ENCODE measurements around the gene ABHD3.
"Not testable (repeated sequence)": the region's sequence is repeated elsewhere in the genome, so short reads cannot be mapped to it uniquely, and the experiment has no call there.

Gene ABHD3, protein sequence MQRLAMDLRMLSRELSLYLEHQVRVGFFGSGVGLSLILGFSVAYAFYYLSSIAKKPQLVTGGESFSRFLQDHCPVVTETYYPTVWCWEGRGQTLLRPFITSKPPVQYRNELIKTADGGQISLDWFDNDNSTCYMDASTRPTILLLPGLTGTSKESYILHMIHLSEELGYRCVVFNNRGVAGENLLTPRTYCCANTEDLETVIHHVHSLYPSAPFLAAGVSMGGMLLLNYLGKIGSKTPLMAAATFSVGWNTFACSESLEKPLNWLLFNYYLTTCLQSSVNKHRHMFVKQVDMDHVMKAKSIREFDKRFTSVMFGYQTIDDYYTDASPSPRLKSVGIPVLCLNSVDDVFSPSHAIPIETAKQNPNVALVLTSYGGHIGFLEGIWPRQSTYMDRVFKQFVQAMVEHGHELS

DNA sequence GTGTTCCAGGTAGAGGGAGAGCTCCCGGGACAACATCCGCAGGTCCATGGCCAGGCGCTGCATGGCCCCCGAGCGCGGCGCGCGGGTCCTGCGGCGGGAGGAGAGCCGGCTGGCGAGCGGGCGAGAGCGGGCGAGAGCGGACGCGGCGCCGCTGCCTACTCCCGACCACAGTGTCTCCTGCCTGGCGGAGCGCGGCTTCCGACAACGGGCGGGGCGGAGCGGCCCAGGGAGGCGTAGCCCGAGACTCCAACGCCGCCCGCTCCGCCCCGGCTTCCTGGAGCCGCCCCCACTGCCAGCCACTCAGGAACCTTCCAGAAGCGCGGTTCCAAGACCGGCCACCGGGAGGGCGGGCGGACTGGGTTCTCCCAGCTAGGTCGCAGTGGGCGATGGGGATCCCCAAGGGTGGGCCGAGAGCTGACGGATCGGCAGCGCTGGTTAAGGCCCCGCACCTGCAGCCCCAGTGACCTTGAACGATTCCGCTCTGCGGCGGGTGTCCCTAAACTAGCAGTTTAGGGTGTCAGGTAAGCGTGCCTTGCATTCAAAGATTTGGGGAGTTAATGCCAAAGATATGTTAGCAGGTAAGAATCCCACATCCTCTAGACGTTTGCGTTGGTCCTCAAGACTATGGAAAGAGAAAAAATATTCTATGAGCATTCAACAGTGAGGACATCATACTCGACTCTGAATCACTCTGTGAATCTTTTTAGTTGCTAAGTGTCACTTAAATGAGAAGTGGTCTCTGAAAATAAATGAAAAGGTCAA, at the start of gene ABHD3:
TSS of gene ABHD3 (minus strand) at position 172 of the 762 bp plus-strand sequence. CDS start at position 63, 109 bp downstream.
- peak; percentile 91 for DNase-seq

DNA sequence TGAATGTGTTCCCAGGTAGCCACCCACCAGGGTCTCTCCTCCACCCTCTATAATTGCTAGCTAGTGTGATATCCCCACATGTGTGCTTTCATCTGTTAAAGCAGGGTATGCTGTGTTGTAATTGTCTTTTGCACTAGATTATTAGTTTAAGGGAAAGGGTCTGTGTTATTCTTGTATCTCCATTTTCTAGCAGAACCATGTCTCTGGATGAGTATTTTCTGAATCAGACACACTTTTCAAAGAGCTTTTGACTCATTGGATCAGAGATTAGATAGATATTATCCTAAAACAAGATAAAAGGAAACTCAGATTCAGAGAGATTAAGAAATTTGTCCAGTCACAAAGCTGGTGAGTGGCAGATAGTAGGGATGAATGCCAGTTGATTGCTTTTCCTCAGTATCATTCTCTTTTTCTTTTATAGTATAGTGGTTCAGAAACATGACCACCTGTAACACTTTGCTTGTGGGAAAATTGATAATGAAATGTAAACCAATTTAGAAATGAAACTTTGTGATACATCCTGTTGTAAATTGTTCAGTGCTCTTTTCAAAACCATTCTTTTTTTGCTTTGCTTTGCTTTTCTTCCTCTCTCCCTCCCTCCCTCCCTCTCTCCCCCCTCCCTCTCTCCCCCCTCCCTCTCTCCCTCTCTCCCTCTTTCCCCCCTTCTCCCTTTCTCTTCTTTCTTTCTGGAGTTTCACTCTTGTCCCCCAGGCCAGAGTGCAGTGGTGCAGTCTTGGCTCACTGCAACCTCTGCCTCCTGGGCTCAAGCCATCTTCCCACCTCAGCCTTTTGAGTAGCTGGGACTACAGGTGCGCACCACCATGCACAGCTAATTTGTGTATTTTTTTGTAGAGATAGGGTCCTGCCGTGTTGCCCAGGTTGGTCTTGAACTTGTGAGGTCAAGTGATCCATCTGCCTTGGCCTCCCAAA, 43.5 kb upstream of the ABHD3 start:
- DNase-seq = no peak

DNA sequence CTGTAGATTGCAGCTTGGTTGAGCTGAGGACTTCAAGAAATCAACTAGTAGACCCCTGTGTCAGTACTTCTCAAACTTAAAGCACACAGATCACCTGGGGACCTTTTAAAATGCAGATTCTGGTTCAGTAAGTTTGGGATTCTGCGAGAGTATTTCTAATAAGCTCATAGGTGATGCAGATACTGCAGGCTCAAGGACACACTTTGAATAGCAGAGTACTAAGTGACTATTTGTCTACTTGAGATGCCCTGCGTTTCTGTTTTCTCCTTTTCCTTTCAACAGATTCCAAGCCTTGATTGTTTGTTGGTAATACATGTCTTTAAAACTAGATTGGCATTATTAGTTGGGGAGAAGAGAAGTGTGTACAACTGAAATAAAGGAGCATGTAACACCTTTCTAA, 42.7 kb upstream of the ABHD3 start:
- DNase-seq = no peak

DNA sequence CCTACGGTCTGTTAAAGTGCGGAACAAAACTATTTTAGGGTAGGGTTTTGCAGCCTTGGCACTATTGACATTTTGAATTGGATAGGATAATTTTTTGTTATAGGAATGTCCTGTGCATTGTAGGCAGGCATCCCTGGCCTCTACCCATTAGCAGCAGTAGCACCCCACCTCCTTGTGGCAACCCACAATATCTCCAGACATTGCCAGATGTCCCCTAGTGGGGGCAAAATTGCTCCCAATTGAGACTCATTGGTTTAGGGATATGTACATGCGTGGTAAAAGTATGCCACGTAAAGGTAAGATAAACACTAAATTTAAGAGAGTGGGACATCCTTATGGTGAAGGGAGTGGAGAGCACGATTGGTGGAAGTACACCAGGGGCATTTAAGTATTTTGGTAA, 40.7 kb upstream of the ABHD3 start:
- DNase-seq = no peak

DNA sequence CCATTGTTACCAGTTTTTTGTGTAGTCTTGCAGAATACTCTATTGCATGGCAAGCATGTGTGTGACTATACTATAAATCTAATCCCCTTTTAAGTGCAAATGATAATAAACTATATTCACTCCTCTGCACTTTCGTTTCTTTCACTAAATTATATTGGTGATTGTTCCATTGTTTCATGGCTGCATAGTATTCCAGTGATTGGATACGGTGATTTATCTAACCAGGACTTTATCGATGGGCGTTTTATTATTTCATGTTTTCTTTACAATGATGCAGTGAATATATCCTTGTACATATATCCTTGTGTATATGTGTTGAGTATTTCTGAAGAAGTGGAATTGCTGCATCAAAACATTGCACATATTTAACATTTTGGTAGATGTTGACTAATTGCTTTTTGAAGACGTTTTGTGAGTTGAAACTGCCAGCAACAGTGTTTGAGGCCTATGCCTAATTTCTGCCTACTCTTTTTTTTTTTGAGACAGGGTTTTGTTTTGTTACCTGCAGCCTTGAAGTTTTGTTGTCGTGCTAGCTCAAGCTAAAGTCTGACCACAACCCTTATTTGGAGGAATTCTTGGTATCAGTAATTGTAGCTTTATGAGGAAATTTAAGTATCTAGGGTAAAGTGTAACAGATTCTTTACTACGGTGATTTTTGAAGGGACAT, 38.7 kb upstream of the ABHD3 start:
- DNase-seq = no peak

DNA sequence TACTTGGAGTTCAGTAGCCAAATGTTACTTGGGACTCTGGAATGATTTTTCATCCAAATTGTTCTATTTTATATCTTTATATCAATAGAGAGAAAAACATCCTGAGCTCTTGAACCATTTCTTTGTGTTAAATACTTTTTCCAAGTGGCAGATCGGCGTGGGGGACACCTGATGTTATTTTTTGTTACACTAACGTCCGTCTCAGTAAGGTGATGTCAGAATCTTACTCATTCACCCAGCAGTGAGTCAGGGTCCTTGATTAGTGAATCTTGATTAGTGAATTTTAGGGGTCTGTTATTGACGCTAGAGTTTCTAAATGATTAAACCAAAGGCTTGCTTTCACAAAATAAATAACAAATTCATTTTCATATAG, 37.7 kb upstream of the ABHD3 start:
- DNase-seq = no peak

DNA sequence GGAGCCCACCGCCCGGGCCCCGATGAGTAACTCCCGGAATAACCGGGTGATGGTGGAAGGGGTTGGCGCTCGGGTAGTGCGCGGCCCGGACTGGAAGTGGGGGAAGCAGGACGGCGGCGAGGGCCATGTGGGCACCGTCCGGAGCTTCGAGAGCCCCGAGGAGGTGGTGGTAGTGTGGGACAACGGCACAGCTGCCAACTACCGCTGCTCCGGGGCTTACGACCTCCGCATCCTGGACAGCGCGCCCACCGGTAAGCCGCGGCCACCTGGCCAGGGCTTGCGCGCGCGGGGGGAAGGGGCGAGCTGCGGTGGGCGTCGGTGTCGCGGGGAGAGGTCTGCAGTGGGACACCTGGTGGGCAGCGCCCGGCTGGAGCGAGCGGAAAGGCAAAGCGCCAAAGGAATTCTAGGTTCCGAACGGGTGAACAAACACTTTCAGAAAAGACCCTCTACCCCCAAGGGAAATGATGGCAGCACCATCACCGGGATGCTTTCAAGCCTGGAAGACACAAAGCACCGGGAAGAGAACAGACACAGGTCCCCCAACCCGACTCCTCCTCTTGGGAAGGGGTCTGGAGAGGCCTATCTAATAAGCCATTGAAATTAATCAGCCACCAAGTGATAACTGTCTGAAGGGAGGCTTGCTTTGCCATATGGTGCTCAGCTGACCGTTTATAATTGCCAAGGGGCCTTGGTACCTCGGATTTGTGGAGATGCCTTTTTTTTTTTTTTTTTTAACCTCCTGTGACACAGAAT, 37.2 kb upstream of the ABHD3 start:
- no peak for DNase-seq

DNA sequence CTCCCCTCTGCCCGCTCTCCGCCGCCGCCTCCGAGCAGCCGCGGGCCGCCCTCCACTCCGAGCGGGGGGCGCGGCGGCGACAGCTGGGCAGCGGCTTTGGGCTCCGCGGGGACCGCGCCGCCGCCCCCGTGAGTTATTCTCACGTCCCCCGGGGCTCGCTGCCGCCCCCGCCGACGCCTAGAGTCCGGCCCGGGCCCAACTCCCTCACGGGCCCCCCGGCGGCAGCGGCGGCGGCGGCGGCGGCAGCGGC, 36.7 kb upstream of the ABHD3 start:
- DNase-seq = no peak

DNA sequence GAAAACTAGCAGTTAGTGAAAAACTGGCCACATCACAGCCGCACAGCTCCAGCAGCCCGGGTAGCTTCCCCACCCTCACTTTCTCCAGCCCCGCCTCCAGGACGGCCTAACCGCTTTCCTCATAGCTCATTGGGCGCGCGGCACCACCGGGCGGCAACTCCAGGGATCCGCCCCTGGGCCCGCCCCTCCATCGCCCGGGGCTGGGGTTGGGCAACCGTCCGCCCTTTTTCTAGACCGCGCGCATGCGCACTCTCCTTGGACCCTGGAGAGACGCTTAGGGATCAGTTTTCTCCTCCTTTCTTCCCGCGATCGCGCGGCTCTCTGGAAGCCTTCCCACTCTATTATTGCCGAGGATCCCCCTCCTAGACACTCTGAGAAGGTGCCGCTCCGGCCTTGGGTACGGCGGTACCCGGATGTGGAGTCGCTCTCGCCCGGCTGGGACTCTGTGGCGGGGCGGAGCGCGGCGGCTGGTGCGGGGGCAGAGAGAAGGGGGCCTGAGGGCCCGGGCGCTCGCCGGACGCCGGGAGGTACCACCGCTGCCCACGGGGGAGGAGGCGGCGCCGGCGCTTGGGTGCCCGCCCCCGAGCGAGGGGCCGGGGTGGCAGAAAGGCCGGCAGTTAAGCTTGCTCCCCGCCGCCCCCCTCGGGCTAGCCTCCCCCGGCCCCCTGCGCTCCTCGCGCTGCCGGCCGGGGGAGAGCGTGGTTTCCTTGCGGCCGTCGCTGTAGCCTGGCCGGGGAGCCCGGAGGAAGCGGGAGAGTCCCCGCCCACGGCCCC, 36.2 kb upstream of the ABHD3 start, which contains the start of gene MIB1:
TSS of gene MIB1 (plus strand) at position 255 of the 774 bp plus-strand sequence. CDS start 792 bp downstream, outside the sequence.
- peak; percentile 86 for DNase-seq

DNA sequence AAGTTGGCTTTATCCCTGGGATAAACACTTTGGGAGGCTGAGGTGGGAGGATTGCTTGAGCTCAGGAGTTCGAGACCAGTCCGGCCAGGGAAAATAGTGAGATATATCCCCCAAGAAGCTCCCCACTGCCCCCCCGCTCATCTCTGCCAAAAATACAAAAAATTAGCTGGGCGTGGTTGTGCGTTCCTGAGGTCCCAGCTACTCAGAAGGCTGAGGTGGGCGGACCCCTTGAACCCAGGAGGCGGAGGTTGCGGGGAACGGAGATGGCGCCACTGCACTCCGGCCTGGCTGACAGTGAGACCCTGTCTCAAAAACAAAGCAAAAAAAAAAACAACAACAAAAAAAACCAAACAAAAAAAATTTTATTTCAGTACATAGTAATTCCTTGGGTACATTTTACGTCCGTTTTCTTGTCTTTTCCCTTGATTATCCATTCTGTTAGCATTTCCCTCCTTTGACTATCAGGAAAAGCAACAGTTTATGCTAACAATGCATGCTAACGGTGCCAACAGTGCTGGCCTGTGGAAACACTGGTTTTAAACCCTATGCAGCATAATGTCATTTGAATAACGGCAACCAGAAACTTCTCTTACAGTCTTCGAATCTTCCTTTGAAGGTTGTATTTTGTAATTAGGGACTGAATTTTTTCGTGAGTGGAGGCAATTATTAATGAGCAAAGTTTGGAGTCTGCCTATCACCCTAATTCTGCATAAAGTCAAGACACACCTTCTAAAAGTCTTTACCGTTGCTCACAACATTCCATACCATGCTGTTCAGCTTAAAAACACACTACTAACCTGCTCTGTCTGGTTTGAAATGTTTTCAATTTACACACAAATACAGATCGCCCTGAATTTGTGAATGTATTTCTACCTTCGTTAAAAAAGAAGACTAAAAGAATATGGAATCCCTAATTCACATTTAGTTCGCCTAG, 35.3 kb upstream of the ABHD3 start:
- no peak for DNase-seq

DNA sequence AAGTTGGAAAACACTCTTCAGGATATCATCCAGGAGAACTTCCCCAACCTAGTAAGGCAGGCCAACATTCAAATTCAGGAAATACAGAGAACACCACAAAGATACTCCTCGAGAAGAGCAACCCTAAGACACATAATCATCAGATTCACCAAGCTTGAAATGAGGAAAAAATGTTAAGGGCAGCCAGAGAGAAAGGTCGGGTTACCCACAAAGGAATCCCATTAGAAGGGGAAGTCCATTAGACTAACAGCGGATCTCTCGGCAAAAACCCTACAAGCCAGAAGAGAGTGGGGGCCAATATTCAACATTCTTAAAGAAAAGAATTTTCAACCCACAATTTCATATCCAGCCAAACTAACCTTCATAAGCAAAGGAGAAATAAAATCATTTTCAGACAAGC, 32.4 kb upstream of the ABHD3 start:
- DNase-seq = not testable (repeated sequence)

DNA sequence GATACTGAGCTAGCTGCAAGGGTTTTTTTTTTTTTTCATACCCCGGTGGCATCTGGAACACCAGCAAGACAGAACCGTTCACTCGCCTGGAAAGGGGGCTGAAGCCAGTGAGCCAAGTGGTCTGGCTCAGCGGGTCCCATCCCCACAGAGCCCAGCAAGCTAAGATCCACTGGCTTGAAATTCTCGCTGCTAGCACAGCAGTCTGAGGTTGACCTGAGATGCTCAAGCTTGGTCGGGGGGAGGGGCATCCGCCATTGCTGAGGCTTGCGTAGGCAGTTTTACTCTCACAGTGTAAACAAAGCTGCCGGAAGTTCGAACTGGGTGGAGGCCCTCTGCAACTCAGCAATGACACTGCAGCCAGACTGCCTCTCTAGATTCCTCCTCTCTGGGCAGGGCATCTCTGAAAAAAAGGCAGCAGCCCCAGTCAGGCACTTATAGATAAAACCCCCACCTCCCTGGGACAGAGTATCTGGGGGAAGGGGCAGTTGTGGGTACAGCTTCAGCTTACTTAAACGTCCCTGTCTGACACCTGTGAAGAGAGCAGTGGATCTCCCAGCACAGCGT, 31.0 kb upstream of the ABHD3 start:
- peak; percentile 56 for DNase-seq

DNA sequence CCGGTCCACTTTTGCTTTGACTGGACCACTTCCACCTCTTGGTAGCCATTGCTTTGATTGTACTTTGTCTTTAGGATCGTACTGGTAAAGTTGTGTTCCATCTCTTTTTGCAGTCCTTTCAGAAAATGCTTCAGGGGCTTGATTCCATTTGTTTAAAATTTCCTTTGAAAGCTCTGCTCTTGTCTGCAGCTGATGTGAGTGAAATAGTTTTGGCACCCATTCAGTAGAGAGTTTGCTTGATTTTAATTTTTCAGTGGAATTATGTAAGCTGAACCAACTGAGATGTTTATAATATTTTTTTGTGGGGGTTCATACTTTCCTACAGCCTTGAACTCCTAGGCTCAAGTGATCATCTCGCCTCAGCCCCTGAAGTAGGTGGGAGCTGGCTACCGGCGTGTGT, 28.4 kb upstream of the ABHD3 start:
- no peak for DNase-seq

DNA sequence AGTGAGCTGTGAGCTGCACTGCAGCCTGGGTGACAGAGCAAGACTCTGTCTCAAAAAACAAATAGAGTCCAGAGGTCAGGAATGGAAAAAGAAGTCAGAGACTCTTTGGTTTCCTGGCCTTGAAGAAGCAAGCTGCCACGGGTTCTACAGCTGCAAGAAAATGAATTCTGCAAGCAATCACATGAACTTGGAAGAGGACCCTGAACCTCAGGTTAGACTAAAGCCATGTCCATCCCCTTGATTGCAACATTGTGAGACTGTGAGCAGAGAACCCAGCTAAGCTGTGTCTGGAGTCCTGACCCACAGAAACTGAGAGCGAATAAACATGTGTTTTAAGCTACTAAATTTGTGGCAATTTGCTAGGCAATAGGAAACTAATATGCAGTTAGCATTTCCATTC, 23.1 kb upstream of the ABHD3 start:
- no peak for DNase-seq

DNA sequence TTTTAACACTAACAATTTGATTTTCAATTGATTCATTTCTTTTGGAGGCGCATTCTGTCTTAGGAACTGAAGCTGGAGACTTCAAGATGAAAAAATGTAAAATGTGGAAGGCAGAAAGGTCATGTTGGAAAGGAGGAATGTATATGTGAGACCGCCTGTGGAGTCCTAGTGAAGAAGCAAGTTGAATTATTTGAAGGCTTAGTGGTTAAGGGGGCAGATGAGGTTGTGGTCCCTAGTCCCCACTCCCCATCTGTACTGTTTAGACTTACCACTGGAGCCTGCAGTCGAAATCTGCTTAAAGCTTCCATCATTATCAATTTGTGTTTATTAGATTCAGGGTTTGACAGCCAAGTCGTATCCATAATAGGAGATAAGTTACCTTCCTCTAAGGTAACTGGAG, 20.6 kb upstream of the ABHD3 start:
- no peak for DNase-seq

DNA sequence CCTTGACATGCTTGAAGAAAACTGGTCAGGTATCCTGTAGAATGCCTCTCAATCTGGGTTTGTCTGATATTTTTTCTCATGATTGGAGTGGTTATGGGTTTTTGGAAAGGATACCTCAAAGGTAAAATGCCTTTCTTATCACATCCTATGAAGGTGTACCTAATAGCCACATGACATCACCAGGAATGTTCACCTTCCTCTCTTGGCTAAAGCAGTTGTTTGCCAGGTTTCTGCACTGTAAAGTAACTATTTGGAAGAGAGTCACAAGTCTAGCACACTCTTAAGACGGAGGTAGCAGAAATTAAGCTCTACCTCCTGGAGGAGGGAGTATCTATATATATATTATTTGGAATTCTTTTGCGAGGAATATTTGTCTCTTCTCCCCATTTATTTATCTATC, 18.1 kb upstream of the ABHD3 start:
- no peak for DNase-seq

DNA sequence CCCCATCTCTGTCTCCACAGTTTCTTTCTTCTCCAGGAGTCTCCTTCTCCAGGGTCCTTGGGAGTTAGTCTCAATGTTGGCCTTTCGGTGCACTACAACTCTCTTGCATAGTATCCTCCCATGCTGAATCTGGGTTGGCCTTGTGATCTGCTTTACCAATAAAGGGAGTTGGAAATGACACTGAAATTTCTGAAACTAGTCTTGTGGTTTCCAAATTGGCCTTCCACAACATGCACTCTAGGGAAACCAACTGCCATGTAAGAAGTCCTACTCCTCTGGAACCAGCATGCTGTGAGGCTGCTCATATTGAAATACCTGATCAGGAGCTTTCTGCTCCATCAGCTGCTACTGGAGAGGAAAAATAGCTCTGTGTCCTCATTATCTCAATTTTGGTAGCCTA, 9.9 kb upstream of the ABHD3 start:
- no peak for DNase-seq

DNA sequence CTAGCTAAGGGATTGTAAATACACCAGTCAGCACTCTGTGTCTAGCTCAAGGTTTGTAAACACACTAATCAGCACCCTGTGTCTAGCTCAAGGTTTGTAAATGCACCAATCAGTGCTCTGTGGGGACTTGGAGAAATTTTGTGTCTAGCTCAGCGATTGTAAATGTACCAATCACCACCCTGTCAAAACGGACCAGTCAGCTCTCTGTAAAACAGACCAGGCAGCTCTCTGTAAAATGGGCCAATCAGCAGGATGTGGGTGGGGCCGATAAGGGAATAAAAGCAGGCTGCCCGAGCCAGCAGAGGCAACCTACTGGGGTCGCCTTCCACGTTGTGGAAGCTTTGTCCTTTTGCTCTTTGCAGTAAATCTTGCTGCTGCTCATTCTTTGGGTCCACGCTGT, 2.6 kb upstream of the ABHD3 start:
- not testable (repeated sequence) for DNase-seq

DNA sequence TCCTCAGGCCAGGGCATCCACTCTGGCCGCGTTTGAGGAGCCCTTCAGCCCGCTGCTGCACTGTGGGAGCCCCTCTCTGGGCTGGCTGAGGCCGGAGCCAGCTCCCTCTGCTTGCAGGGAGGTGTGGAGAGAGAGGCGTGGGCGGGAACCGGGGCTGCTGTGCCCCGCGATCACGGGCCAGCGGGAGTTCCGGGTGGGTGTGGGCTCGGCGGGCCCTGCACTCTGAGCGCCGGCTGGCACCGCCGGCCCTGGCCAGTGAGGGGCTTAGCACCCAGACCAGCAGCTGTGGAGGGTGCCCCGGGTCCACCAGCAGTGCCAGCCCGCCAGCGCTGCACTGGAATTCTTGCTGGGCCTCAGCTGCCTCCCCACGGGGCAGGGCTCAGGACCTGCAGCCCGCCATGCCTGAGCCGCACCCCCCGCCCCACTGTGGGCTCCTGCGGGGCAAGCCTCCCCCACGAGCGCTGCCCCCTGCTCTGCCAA, 1.9 kb upstream of the ABHD3 start:
- DNase-seq = no peak

All from NCI-H510A (cell line).